ENCODE data around the gene CHPF2. TPM values are rescaled to one million over a fixed set of nuclear protein-coding genes. Genes with fewer than 3 reads are reported as not detected.
A peak's percentile ranks its signal among the peaks of the same experiment; 100 is the strongest.

CHPF2 gene
- total RNA-seq, 1 donor from 2014 or later = 84.7 TPM

DNA sequence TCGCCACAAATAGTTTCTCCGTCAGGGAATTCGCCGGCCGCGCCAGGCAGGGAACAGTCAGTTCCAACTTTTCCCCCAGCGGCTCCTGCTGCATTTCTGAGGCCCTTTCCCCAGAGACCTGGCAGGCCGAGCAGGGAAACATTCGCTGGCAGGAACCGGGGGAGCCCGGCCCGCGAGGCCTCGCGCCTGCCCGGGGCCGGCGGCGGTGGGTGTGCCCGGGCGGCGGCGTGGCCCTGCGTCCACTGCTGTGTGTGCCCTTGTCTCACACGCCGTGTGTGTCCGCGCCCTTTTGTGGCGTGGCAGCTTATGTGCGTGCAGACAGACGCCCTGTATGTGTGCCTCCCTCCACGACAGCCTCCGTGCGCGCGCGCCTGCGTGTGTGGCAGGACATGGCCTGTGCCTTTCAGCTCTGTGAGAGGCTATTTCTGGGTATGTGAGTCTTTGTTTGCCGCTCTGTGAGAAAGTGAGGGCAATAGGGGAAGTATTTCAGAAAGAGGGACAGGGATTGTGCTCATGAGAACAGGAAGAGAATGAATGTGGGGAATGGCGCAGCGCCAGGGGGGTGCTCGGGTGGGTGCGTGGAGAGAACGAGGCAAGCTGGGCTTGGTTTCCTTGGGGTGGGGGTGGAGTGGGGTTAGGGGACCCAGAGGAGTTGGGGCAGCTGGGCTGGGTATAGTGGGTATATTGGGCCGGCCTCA, 16.9 kb downstream of the CHPF2 start:
- H2AFZ ChIP-seq (ENCODE audit: low read depth, low read length) = peak overlapping the region; percentile 89
- Mint-ChIP-seq H3K27me3 (ENCODE audit: low read depth, unreplicated experiment) (no peaks in the 10 kb centered on the region), H3K4me1 (ENCODE audit: low read depth, unreplicated experiment) (peaks cover 25% of the 10 kb centered on the region), H3K36me3 (ENCODE audit: low read depth, unreplicated experiment) (no peaks in the 10 kb centered on the region), H3K4me3 (ENCODE audit: unreplicated experiment) (peak overlapping the region; percentile 79), H3K9me3 (ENCODE audit: unreplicated experiment) (no peaks in the 10 kb centered on the region), H3K27ac (ENCODE audit: unreplicated experiment) (peak overlapping the region; percentile 96)
- no peaks in the 10 kb centered on the region for H3K36me3 ChIP-seq (ENCODE audit: insufficient read depth, low read length)
- TF ChIP-seq CTCF (IDR thresholded peaks at IDR 0.05; ENCODE audit: insufficient read depth, low read depth, low read length) (no peak), EZH2 (IDR thresholded peaks at IDR 0.05; ENCODE audit: insufficient read depth, low read length) (no peak)
- no peaks in the 10 kb centered on the region for H3K9me3 ChIP-seq (ENCODE audit: insufficient read depth, low read depth, low read length)
- H3K4me3 ChIP-seq (ENCODE audit: insufficient read depth, low read depth, low read length) = peak overlapping the region; percentile 80
- peak overlapping the region; percentile 69 for H3K27ac ChIP-seq (ENCODE audit: low read depth, low read length)
- H3K4me1 ChIP-seq (ENCODE audit: insufficient read depth, low read length) = peaks cover 59% of the 10 kb centered on the region
- peak; percentile 47 for DNase-seq (ENCODE audit: low read depth)
- H3K79me2 ChIP-seq (ENCODE audit: insufficient read depth, low read length) = peaks cover 23% of the 10 kb centered on the region
- peaks cover 30% of the 10 kb centered on the region for H4K20me1 ChIP-seq (ENCODE audit: insufficient read depth, low read length)
- FAIRE-seq = no peak
- peak overlapping the region; percentile 90 for H3K4me2 ChIP-seq (ENCODE audit: low read length)
- peak overlapping the region; percentile 92 for H3K9ac ChIP-seq (ENCODE audit: low read length)
- H3K27me3 ChIP-seq (ENCODE audit: insufficient read depth, low read length) = no peaks in the 10 kb centered on the region

DNA sequence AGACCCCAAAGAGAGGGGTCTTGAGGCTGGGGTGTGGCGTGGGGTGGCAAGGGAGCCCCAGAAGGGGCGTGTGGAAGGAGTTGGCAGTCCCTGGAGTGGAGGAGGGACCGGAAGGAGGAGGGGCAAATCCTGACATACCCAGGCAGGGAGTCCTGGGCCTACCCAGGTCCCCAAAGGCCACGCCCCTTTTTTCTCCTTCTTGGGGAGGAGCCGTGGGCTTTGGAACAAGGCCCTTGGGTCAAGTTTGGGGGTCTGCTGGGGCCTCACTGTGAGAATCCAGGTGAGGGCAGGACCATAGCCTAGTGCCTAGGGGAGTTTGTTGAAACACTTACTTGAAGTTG, 17.4 kb downstream of the CHPF2 start:
- Histone ChIP-seq H3K27ac (ENCODE audit: low read depth, low read length) (peak overlapping the region; percentile 69), H4K20me1 (ENCODE audit: insufficient read depth, low read length) (peaks cover 25% of the 10 kb centered on the region), H3K4me2 (ENCODE audit: low read length) (peak overlapping the region; percentile 90), H3K9ac (ENCODE audit: low read length) (peak overlapping the region; percentile 92), H3K36me3 (ENCODE audit: insufficient read depth, low read length) (no peaks in the 10 kb centered on the region), H3K9me3 (ENCODE audit: insufficient read depth, low read depth, low read length) (no peaks in the 10 kb centered on the region), H3K27me3 (ENCODE audit: insufficient read depth, low read length) (no peaks in the 10 kb centered on the region), H2AFZ (ENCODE audit: low read depth, low read length) (no peak overlapping the region), H3K79me2 (ENCODE audit: insufficient read depth, low read length) (peaks cover 23% of the 10 kb centered on the region), H3K4me1 (ENCODE audit: insufficient read depth, low read length) (peaks cover 58% of the 10 kb centered on the region), H3K4me3 (ENCODE audit: insufficient read depth, low read depth, low read length) (no peak overlapping the region)
- Mint-ChIP-seq H3K36me3 (ENCODE audit: low read depth, unreplicated experiment) (no peaks in the 10 kb centered on the region), H3K27me3 (ENCODE audit: low read depth, unreplicated experiment) (peaks cover 2% of the 10 kb centered on the region), H3K4me3 (ENCODE audit: unreplicated experiment) (peak overlapping the region; percentile 79), H3K4me1 (ENCODE audit: low read depth, unreplicated experiment) (peaks cover 25% of the 10 kb centered on the region), H3K9me3 (ENCODE audit: unreplicated experiment) (no peaks in the 10 kb centered on the region), H3K27ac (ENCODE audit: unreplicated experiment) (peak overlapping the region; percentile 96)
- DNase-seq (ENCODE audit: low read depth) (peak; percentile 46), FAIRE-seq (no peak)
- TF ChIP-seq EZH2 (IDR thresholded peaks at IDR 0.05; ENCODE audit: insufficient read depth, low read length) = no peak
- no peak for TF ChIP-seq CTCF (IDR thresholded peaks at IDR 0.05; ENCODE audit: insufficient read depth, low read depth, low read length)
